Measurements from ENCODE around the gene CYFIP1.

Gene CYFIP1

DNA sequence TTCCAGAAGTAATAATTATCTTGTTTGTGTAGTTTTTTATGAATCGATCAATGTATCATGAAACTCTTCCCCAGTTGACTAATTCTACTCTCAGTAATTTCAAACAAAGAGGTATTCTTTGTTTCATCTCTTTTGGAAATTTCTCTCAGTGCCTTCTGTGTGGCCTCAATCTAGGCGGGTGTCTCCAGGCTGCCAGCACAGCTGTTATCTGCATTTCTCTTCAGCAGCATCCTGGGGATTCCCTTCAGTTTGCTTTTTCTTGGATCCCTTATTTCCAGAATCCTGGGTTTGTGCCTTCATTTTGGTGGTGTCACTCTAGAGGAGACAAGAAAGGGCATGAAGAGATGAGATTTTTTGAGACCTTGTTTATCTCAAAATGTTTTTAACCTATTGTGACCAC is 119.0 kb downstream of the CYFIP1 start:
- no peak for DNase-seq

- no peak for DNase-seq
Observed at GRCh38 chr15:22856659-22857058, 123.5 kb downstream of the CYFIP1 start.

DNA sequence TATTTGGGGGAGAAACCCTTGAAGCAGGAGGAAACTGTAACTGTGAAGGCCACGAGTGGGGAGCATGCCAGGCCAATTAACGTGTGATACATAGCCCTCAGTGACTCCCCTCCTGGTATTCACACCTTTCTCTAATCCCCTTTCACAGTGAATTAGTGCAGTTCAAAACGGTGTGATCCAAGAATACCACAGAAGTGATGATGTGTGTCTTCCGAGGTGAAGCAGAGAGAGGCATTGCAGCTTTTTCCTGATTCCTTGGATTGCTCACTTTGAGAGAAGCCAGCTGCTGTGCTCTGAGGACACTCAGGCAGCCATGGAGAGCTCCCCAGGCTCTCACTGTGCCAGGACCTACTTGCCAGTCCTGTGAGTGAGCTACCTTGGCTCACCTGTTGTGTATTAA is 124.4 kb downstream of the CYFIP1 start:
- DNase-seq: no peak

GRCh38 chr15:22851513-22851912 is 128.7 kb downstream of the CYFIP1 start:
- DNase-seq: no peak

GRCh38 chr15:22850055-22850454 is 130.1 kb downstream of the CYFIP1 start:
- no peak for DNase-seq

- no peak for DNase-seq
Observed at GRCh38 chr15:22846073-22846472, 134.1 kb downstream of the CYFIP1 start.

DNA sequence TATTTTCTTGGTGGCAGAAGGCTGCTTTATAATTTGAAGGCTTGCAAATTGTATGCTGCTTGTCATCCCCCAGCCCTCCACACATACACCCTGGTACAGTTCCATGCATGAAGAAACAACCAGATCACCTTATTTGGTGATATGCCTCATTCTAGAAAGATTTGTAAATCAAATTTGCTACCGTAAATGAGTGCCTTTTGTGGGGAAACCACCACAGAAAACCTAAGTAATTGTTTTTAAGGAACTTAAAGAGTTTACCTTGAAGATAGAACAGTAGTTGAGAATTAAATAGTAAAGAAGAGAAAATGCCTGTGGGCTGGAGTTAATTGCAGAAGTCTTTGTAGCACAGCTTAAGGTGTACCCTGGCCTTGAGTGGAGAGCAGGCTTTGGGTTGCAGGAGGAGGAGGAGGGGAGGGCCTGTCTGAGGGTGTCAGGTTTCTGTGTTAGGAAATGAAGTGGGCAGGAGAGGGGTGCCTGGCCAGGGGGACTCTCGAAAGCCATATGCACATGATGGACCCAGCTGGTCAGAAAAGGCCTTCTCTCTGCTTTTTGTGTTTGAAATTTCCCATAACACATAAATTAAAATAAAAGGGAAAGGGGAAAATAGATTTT is 134.8 kb downstream of the CYFIP1 start:
- DNase-seq: no peak

- no peak for DNase-seq
Observed at GRCh38 chr15:22844421-22845288, 135.5 kb downstream of the CYFIP1 start.

DNA sequence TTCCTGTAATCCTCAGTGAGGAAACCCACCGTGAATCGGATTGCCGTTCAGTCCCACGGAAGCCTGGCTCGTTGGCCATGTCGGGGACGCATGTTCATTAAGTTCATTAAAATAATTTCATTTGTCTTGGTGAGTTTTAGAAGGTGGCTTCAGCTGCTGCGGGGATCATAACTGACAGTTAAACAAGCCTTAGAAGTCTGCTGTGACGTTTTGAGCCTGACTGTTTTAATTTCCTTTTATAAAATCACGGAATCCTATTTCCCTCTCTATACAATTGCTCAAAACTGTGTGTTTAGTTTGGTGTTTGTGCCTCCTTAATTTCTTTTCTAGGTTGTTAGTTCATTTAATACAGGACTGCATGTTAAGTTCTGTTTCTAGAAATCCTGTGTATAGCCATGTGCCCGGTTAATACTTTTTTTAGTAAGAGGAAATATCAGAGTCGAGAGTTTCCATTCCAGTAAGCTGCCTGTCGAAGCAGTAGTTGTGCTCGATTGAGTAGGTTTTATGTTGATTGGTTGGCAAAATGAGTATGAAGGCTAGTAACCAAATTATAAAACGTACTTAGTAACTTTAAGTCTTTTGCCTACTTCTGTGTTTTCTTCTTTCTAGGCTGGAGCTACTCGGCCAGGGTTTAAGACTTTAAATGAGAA is 141.0 kb downstream of the CYFIP1 start:
- DNase-seq: no peak

DNA sequence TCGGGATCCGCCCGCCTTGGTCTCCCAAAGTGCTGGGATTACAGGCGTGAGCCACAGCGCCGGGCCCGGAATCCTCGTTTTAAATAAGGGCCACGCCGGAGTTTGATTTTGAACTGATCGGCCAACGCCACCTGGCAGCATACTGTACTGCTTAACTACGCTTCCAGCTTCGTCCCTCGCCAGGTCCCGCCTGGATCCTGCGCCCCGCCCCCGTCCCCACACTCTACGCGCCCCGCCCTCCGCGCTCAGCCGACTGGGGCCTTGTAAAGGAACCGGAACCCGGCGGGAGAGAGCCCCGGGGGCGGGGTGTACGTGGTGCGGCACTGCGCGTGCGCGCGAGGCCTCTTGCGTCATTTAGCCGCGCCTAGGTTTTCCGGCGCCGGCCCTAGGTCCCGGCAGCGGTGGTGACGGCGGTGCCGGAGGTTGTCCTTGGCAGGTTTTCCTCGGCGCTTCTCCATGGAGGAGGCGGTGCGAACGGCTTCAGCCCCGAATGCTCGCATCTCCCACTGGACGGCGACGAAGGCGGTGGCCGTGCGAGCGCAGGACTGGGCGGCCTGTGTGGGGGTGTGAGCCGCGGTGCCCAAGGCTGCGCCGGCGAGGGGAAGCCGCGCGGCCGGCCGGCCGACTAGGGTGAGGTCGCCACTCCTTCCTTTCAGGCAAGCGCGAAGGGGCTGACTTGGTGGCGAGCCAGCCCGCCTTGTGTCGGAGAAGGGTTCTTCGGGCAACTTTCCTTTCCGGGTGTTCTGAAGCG is 141.7 kb downstream of the CYFIP1 start, which contains the start of gene NIPA2:
NIPA2 (plus strand) TSS at position 375 of the 751 bp plus-strand sequence. CDS start 13,066 bp downstream, outside the sequence.
- DNase-seq: peak; percentile 98

DNA sequence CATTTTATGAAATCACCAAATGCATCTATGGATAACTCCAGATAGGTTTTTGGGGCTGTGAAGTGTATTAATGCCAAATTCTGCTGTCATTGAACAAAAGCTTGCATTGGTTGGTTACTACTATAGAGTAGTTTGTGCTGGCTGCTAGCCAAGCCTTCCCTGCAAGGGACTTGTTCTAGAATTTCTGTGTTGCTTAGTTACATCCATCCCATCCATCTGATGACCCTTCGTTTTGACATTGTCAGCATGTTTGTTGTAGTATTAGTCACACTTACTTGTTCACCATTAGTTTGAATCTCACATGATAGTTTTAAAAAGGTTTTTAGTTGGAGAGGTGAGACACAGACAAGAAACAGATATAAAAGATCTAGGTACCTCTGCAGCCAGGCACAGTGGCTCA is 148.7 kb downstream of the CYFIP1 start:
- DNase-seq: no peak

DNA sequence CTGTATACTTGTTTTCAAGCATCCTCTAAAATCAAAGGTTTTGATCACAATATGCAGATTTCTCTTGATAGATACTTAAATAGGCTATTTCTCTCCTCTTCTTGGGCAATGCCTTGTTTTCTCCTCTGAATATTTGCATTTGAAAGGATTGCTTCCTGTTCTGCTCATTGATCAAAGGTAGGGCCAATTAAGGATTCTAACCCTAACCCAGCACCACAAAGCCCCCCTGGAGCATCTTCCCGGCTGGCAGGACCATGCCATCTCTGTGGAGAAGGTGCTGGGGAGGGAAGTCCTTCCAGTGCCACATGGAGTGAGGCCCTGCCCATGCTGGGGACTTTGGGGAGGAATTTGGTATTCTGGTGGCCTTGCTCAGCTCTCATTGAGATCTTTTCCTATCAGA is 153.0 kb downstream of the CYFIP1 start:
- no peak for DNase-seq

GRCh38 chr15:22823495-22824128 is 156.6 kb downstream of the CYFIP1 start:
- DNase-seq: no peak

DNA sequence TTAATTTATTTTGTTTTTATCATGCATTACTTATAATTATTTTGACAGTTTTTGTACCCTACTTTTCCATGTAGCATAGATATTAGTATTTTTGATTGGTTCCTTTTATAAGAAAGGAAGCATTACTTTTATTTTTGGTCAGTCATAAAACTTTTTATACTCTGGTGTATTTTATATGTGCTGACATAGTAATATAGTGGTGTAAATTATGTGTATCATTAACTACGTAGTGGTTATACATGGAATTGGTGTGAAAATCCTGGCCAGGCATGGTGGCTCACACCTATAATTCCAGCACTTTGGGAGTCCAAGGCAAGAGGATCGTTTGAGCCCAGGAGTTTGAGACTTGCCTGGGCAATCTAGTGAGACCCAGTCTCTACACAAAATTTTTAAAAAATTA is 160.5 kb downstream of the CYFIP1 start:
- DNase-seq: no peak

Measured in stimulated activated naive CD4-positive, alpha-beta T cell treated with Interleukin-2 at 50 U/mL for 16 hours (primary cell).